DMS153 (cell line): ENCODE data around the gene OR2V2.

Experiments
- DNase-seq: peaks from one replicate; lab custom pipeline; 2025; lab: John Stamatoyannopoulos, UW

OR2V2 gene

GRCh38 chr5:181190711-181191525 is 43.5 kb downstream of the OR2V2 start:
- no peak for DNase-seq

- DNase-seq = no peak
Measured at GRCh38 chr5:181191526-181192336, 44.3 kb downstream of the OR2V2 start.

- DNase-seq = no peak
Measured at GRCh38 chr5:181192337-181193046, 45.1 kb downstream of the OR2V2 start.

DNA sequence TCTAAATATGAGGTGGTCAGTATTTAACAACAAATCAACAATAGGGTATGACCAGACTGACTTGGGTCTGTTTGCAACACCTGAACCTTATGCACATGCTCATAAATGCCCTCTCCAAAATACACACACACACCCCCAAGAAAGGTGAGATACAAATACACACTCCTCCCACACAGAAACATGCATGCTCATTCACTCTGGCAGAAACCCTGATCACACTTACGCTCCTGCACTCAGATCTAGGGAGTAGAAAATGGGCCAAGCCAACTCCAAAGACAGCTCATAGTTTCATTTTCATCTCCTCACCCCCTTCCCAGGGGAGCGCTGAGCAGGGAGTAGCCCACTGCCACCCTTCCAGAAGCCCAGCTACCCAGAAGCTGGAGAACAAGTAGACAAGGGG is 46.3 kb downstream of the OR2V2 start:
- DNase-seq = no peak

GRCh38 chr5:181194489-181195248 is 47.3 kb downstream of the OR2V2 start:
- DNase-seq = no peak

- no peak for DNase-seq
Measured at GRCh38 chr5:181195249-181195761, 47.9 kb downstream of the OR2V2 start.

DNA sequence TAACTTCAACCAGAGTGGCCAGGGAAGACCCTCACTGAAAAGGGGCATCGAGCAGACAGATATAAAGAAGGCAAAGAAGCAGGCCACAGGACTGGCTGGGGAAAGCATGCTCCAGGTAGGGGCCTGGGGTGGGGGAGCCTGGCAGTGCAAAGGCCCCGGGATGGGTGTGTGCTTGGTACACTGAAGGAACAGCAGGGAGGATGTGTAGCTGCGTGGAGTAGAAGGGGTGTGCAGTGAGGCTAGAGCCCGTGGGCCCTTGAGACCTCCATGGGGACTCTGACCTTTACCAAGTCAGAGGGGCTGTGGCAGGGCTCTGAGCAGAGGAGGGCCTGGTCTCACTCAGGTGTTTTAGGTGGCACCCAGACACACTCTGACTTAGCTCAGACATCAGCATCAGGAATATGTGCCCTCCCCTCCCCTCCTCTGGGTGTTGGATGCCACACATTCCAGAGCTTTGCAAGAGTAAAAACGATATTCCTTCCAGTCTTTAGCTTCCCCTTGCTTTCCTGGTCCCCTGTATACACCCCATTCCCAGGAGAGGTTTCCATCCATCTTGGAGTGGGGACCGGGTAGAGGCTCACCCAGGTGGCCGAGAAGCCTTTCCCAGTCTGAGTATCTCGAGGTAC is 50.1 kb downstream of the OR2V2 start:
- DNase-seq = no peak

DNA sequence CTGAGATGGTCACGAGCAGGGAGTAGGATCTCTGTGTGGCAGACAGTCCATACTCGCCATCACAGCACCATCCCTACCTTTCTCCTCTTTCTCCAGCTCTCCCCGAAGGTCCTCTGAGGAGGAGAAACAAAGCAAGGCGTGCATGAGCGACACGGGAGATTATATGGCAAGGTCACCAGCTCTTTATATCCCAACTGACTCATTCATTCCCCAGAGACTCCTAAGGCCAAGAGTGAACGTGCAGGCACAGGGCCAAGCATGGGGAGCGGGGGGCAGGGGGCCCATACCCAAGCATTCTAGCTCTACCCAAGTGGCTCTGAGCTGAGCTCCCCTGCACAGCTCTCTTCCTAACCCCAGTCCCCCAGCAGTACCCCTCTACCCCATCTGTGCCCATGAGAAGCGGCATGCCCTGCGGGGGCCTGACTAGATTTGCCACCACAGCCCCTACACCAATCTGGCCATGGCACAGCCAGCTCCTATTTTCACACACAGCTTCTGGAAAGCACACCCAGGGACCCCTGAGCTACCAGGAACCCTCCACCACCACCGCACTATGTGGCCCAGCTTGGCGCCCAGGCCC is 50.8 kb downstream of the OR2V2 start:
- no peak for DNase-seq

DNA sequence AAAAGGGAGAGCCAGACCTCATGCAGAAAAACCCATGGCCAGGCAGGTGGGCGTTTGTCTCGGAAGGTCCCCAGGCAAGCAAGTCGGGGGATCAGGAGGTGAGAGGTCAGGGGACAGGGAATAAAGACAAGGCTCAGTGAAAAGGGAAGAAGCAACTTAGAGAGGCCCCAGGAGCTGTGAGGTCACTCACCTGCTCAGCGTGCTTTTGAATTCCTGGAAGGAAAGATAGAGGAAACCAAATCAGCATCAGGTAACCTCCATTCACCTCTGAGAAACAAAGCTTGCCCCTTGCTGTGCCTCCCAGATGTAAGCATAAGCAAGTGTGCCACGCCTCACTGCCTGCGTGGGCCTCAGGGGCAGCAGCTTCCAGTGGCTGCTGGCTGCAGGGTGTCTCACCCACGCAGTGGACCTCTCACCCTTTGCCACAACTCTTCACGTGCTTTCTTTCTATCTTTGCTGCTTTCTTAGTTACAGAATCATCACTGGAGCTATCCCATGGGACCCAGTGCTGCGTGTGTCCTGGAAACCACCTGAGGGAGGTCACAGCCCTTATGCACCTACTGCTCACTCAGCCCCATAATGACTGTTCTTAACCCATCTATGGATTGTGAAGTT is 51.6 kb downstream of the OR2V2 start:
- DNase-seq = no peak

GRCh38 chr5:181199881-181200638 is 52.7 kb downstream of the OR2V2 start:
- DNase-seq = no peak

- no peak for DNase-seq
Measured at GRCh38 chr5:181200816-181201215, 53.4 kb downstream of the OR2V2 start.

- DNase-seq = no peak
Measured at GRCh38 chr5:181203093-181203711, 55.8 kb downstream of the OR2V2 start.

DNA sequence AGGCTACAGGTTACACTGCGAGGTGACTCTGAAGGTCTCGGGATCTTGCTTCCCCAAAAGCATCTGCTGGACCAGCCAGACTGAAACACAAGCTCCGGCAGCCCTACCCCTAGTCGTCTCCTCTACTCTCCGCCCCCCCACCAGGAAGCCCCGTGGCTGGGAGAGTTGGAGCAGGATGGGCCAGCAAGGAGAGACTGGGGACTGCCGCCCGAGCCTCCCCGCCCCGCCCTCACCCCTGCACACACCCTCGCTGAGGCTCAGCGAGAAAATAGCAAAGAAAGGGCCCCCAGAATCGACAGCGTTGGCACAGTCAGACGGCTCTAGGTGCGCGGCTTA is 56.4 kb downstream of the OR2V2 start:
- no peak for DNase-seq

- no peak for DNase-seq
Measured at GRCh38 chr5:181204113-181204825, 56.9 kb downstream of the OR2V2 start.

DNA sequence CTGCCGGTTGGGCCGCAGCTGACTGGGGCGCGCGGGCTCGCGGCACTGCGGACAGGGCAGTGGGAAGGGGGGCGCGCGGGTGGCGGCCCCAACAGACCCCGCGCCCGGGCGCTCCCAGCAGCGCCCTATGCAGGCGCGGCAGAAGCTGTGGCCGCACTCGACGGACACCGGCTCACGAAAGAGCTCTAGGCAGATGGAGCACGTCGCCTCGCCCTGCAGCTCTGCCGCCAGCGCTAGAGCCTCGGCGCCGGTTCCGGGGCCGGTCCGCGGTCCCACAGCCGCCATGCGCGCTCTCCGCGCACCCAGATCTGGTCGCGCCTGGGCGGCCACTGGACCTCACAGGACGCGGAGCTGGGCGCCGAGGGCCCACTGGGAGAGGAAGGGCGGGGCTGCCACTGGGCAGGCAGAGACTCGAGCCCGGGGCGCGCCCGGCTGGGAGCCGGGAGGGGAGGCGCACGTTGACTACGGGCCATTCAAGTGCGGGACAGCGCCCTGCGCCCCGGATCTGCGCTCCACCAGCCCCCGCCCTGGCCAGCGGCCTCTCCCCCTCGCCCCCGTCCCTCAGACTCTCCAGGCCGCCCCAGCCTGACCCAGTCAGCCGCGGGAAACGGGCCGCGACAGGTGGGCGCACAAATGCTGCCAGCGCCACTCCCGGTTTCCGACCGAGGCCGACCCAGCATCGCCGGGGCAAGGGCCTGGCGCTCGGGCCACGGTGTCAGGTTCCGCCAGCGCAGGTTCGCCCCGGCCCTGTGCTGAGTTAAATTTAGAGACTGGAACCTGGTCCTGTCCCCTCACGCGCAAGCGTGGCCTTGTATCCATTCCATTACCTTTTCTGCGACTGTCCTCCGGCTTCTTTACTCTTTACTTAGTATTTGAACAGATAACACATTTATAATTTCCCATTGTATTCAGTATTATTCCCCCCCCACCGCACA is 57.7 kb downstream of the OR2V2 start, which contains the start of gene TRIM7:
TRIM7 (minus strand) TSS at position 371 of the 935 bp plus-strand sequence; CDS start at position 285, 86 bp downstream.
- DNase-seq = no peak

DNA sequence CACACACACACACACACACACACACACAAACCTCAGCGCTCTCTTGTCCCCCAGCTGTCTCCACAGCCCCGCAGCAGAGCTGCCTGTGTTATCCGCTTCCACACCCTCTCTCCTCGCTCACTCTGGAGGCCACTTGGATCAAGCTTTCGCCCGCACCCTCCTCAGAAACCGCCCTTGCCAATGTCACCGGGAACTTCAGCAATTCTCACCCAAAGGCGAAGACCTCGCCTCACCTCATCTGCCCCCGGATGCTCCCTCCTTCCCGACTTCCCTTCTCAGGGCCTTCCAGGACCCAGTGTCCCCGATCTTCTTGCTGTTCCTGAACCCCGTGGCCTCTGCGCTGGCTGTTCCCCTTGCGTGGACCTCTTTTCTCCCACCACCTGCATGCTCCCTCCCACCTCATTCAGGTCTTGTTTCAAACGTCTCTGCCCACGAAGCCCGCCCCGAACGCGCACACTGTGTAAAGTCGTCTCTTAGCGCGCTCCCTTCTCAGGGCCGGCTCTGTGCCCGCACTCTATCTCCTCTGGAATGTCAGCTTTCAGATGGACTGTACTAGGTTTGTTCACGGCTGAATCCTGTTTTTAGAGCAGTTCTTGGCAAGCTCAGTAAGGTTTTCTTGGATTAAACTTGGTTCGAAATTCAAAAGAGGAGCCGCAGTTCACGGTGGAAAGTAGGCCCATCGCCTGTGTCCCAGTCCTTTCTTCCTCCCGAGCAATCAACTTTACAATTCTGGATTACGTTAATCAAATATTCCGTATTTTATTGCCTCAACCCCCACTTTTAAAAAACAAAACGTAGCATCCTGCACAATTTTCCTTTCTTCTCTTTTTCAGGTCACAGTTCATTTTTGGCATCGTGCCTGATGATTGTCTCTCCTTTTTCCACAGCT is 58.6 kb downstream of the OR2V2 start:
- no peak for DNase-seq
